B cell (primary cell): ENCODE measurements around the gene CFAP251. TPM values are rescaled to one million over a fixed set of nuclear protein-coding genes. Genes with fewer than 3 reads are reported as not detected.

ENCODE experiments used
- ATAC-seq: fragments of 200-7000 bp; cut with Tn5 transposase; one replicate; pipeline ENCODE4 v1.10.0; 2021; ENCODE audit warnings: low read depth, mild to moderate bottlenecking, moderate number of reproducible peaks, moderate library complexity
- CTCF ChIA-PET: fragments of 350-600 bp; sonication (Branson Sonifier 250); formaldehyde crosslinking; loops from one replicate; lab custom pipeline; 2021; ENCODE audit warnings: antibody characterized with exemption, inconsistent platforms; lab: Charles Lee
- POLR2A ChIA-PET: fragments of 350-600 bp; sonication (Branson Sonifier 250); formaldehyde crosslinking; loops from one replicate; lab custom pipeline; 2021; ENCODE audit warnings: antibody characterized with exemption; lab: Charles Lee
- DNase-seq: peaks from one replicate; pipeline ENCODE4 v3.0.0; 2013
- H2AFZ ChIP-seq: 2 replicates; pipeline ENCODE4 v1.6.1; 2012; ENCODE audit warnings: mild to moderate bottlenecking, low read depth, low read length; ENCODE audit not compliant: insufficient read depth, poor library complexity, severe bottlenecking
- H3K27ac ChIP-seq, 2 donors: 1 replicate in 1 of 2; 2 replicates in 1 of 2; pipeline ENCODE4 v1.5.1; 2012 to 2013; ENCODE audit warnings: low read length in 2 of 2, mild to moderate bottlenecking in 2 of 2, moderate library complexity in 1 of 2
- H3K27me3 ChIP-seq, 4 experiments: fragments of 200-600 bp in 1 of 4; sonication (generic) in 1 of 4; replicated peaks in 1 of 4; 1 replicate in 2 of 4; 2 replicates in 2 of 4; pipeline versions ENCODE4 v1.6.1 to v1.7.0; 2013 to 2016; ENCODE audit warnings: low read length in 3 of 4, mild to moderate bottlenecking in 2 of 4, mixed read lengths in 1 of 4, moderate library complexity in 1 of 4; ENCODE audit not compliant: insufficient read depth in 4 of 4, control insufficient read depth in 3 of 4; ENCODE audit errors: control extremely low read depth in 1 of 4
- H3K36me3 ChIP-seq, 2 experiments: replicated peaks in 1 of 2; 1 replicate in 1 of 2; 2 replicates in 1 of 2; pipeline versions ENCODE4 v1.6.1 to v1.7.1; 2013; ENCODE audit warnings: low read length in 1 of 2; ENCODE audit not compliant: insufficient read depth in 2 of 2, control insufficient read depth in 1 of 2; ENCODE audit errors: control extremely low read depth in 1 of 2, extremely low read depth in 1 of 2
- H3K4me1 ChIP-seq, 2 donors: fragments of 200-600 bp in 1 of 2; sonication (generic) in 1 of 2; 1 replicate in 1 of 2; 2 replicates in 1 of 2; pipeline versions ENCODE4 v1.5.1 to v1.6.1; 2013 to 2017; ENCODE audit warnings: low read length in 2 of 2; ENCODE audit not compliant: control insufficient read depth in 2 of 2, insufficient read depth in 2 of 2
- H3K4me2 ChIP-seq: replicated peaks from 2 replicates; pipeline ENCODE3; 2012; ENCODE audit warnings: mild to moderate bottlenecking, low read depth, low read length; ENCODE audit not compliant: poor library complexity, severe bottlenecking
- H3K4me3 ChIP-seq, 5 experiments: fragments of 200-600 bp in 1 of 5; sonication (generic) in 1 of 5; 1 replicate in 3 of 5; 2 replicates in 2 of 5; pipeline versions ENCODE4 v1.5.1 to v1.7.0; 2011 to 2016; ENCODE audit warnings: low read length in 4 of 5, mild to moderate bottlenecking in 4 of 5, low read depth in 2 of 5, control low read depth in 1 of 5, moderate library complexity in 1 of 5; ENCODE audit not compliant: insufficient read depth in 1 of 5; ENCODE audit errors: control extremely low read depth in 1 of 5, extremely low read depth in 1 of 5
- H3K79me2 ChIP-seq: fragments of 200-600 bp; sonication (generic); one replicate; pipeline ENCODE4 v1.6.0; 2016; ENCODE audit warnings: low read length; ENCODE audit not compliant: control insufficient read depth, insufficient read depth
- H3K9ac ChIP-seq: fragments of 200-600 bp; sonication (generic); 2 replicates; pipeline ENCODE4 v1.6.1; 2017; ENCODE audit warnings: mild to moderate bottlenecking, low read length, moderate library complexity
- H3K9me3 ChIP-seq, 3 donors: one replicate each; pipeline versions ENCODE4 v1.6.1 to v1.7.1; 2013; ENCODE audit warnings: low read length in 2 of 3; ENCODE audit not compliant: control insufficient read depth in 2 of 3, insufficient read depth in 1 of 3; ENCODE audit errors: control extremely low read depth in 1 of 3
- H4K20me1 ChIP-seq: 2 replicates; pipeline ENCODE4 v1.6.0; 2012; ENCODE audit warnings: mild to moderate bottlenecking, low read length; ENCODE audit not compliant: insufficient read depth, control insufficient read depth, poor library complexity, severe bottlenecking
- H3K27ac Mint-ChIP-seq: one replicate; pipeline ENCODE4 v1.8.0; 2021; ENCODE audit warnings: mixed read lengths
- H3K27me3 Mint-ChIP-seq: one replicate; pipeline ENCODE4 v1.8.0; 2021; ENCODE audit warnings: mixed read lengths
- H3K4me1 Mint-ChIP-seq: one replicate; pipeline ENCODE4 v1.8.0; 2021; ENCODE audit warnings: mixed read lengths
- H3K4me3 Mint-ChIP-seq: one replicate; pipeline ENCODE4 v1.8.0; 2021; ENCODE audit warnings: mixed read lengths
- H3K9me3 Mint-ChIP-seq: one replicate; pipeline ENCODE4 v1.8.0; 2022; ENCODE audit warnings: mixed read lengths; ENCODE audit not compliant: insufficient read depth
- CTCF ChIP-seq: fragments of 200-600 bp; IDR thresholded peaks from one replicate; pipeline ENCODE4 v1.8.0; 2022; ENCODE audit warnings: antibody characterized with exemption, mild to moderate bottlenecking
- EZH2 ChIP-seq: IDR thresholded peaks from 2 replicates; pipeline ENCODE4 v1.6.1; 2012; ENCODE audit warnings: borderline replicate concordance, low read depth, mild to moderate bottlenecking, moderate library complexity, low read length; ENCODE audit not compliant: insufficient read depth, poor library complexity, severe bottlenecking
- WGBS: methylation state at CpG from one replicate; pipeline ENCODE4 v1.1.5; 2013; ENCODE audit warnings: missing lambda C conversion rate; ENCODE audit not compliant: insufficient coverage; 5-methylcytosine and 5-hydroxymethylcytosine counted together
- intact Hi-C: fragments of 100-400 bp; cut with micrococcal nuclease; formaldehyde crosslinking; loops from one replicate; pipeline ENCODE4 v1.10.0; 2022
- polyA plus RNA-seq: library from polyadenylated mRNA; depleted of rRNA; stranded (reverse); fragments of >200 nt; gene quantifications from 2 replicates; pipeline ENCODE4 v1.2.3, GENCODE V29; 2012
- total RNA-seq, 2 donors: library from RNA; stranded (reverse); fragments of 120-200 nt in 1 of 2; gene quantifications; 1 replicate in 1 of 2; 2 replicates in 1 of 2; pipeline versions ENCODE4 v1.2.3 to v1.2.4, GENCODE V29; 2013 to 2022

The CFAP251 gene
- total and polyA plus RNA-seq, 2 donors (not counting 1 experiment from before 2014, with no cell fraction given) = 0.22 to 1.6 TPM

- H3K36me3 ChIP-seq = peaks cover 0 to 52% of the 10 kb centered on the region in 2 experiments
- no peaks in the 10 kb centered on the region for H3K79me2 ChIP-seq
- H3K4me1 ChIP-seq = no peaks in the 10 kb centered on the region
- H3K27ac ChIP-seq = no peak overlapping the region
- no peak overlapping the region for H2AFZ ChIP-seq
- no peak overlapping the region for H3K4me2 ChIP-seq
- 94% methylated on average over 5 of the region's 8 CpGs for WGBS
- Mint-ChIP-seq H3K27me3 (no peaks in the 10 kb centered on the region), H3K4me3 (no peak overlapping the region), H3K4me1 (no peaks in the 10 kb centered on the region), H3K27ac (no peak overlapping the region), H3K9me3 (no peaks in the 10 kb centered on the region)
- peaks cover 36% of the 10 kb centered on the region for H4K20me1 ChIP-seq
- ChIA-PET POLR2A (no interaction called here), CTCF (interaction anchor here (0.5 to 1.5 kb wide), 4 partner anchors 43 to 1857 kb away, joined by 3 to 8 read pairs (median 4); no protein-coding TSS in a partner anchor)
- no peaks in the 10 kb centered on the region for H3K9me3 ChIP-seq
- intact Hi-C loops = no loop called here
- H3K27me3 ChIP-seq = no peaks in the 10 kb centered on the region
- H3K9ac ChIP-seq = no peak overlapping the region
- DNase-seq (no peak), ATAC-seq (no peak)
- TF ChIP-seq EZH2 (no peak), CTCF (no peak)
- no peak overlapping the region for H3K4me3 ChIP-seq
Measured at GRCh38 chr12:122048151-122048550, 129.8 kb downstream of the CFAP251 start.

- no peak overlapping the region for H3K4me3 ChIP-seq
- Mint-ChIP-seq H3K27me3 (no peaks in the 10 kb centered on the region), H3K4me1 (peaks cover 1% of the 10 kb centered on the region), H3K9me3 (no peaks in the 10 kb centered on the region), H3K27ac (no peak overlapping the region), H3K4me3 (no peak overlapping the region)
- intact Hi-C loops = no loop called here
- H3K9me3 ChIP-seq = no peaks in the 10 kb centered on the region
- ChIA-PET CTCF (interaction anchor here (0.9 kb wide), 1 partner anchor 70 kb away, joined by 4 read pairs; no protein-coding TSS in a partner anchor), POLR2A (no interaction called here)
- H3K4me1 ChIP-seq = peaks cover 0 to 4% of the 10 kb centered on the region in 2 donors
- WGBS = 91% methylated on average over 9 of the region's 9 CpGs
- peaks cover 0 to 42% of the 10 kb centered on the region in 2 experiments for H3K36me3 ChIP-seq
- no peak for ATAC-seq
- no peaks in the 10 kb centered on the region for H3K27me3 ChIP-seq
- TF ChIP-seq EZH2 (no peak), CTCF (no peak)
- no peak overlapping the region for H3K27ac ChIP-seq
- no peak overlapping the region for H3K9ac ChIP-seq
- no peak overlapping the region for H2AFZ ChIP-seq
- peaks cover 33% of the 10 kb centered on the region for H4K20me1 ChIP-seq
- no peak for DNase-seq
- no peak overlapping the region for H3K4me2 ChIP-seq
- H3K79me2 ChIP-seq = peaks cover 5% of the 10 kb centered on the region
Measured at GRCh38 chr12:122049827-122050226, 131.4 kb downstream of the CFAP251 start.
